ENCODE results near the gene TGFB1. TPM values are rescaled to one million over a fixed set of nuclear protein-coding genes. Genes with fewer than 3 reads are reported as not detected.

Gene TGFB1
- total and polyA plus RNA-seq, 7 donors: 2.8 to 10.8 (median 9.5) TPM

DNA sequence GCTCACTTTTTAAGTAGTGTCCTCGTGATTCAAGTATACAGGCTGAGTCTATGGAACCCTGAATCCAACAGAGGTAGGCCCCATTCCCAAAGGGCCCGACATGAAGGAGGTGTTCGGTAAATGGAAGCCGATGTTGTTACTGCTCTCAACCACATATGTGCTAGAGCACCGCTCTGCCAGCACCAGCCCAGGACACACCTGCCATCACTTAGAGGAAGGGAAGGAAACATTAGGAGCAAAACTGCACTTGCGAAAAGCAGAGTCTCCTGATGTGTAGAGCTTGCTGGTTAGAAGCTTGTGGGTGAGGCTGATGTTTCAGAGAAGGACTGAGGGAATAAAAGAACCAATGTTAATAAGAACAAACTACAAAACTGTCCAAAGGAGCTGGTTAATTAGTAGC lies 53.2 kb downstream of the TGFB1 start:
- Histone ChIP-seq H3K27ac (peak overlapping the region; percentile 82), H3K4me3 (no peak overlapping the region), H3K4me1 (peaks cover 32% of the 10 kb centered on the region), H3K27me3 (ENCODE audit: insufficient read depth in 3 of 3, low read length in 2 of 3) (no peaks in the 10 kb centered on the region), H3K9me3 (no peaks in the 10 kb centered on the region), H3K36me3 (ENCODE audit: insufficient read depth in 1 of 2, low read depth in 1 of 2) (peaks cover 7 to 71% of the 10 kb centered on the region in 2 donors)
- ATAC-seq (no peak), DNase-seq (no peak)
- intact Hi-C loops (cut with DNase I): no loop called here
- TF ChIP-seq, protein P1, sequence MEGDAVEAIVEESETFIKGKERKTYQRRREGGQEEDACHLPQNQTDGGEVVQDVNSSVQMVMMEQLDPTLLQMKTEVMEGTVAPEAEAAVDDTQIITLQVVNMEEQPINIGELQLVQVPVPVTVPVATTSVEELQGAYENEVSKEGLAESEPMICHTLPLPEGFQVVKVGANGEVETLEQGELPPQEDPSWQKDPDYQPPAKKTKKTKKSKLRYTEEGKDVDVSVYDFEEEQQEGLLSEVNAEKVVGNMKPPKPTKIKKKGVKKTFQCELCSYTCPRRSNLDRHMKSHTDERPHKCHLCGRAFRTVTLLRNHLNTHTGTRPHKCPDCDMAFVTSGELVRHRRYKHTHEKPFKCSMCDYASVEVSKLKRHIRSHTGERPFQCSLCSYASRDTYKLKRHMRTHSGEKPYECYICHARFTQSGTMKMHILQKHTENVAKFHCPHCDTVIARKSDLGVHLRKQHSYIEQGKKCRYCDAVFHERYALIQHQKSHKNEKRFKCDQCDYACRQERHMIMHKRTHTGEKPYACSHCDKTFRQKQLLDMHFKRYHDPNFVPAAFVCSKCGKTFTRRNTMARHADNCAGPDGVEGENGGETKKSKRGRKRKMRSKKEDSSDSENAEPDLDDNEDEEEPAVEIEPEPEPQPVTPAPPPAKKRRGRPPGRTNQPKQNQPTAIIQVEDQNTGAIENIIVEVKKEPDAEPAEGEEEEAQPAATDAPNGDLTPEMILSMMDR (IDR thresholded peaks at IDR 0.05): no peak
- 53 to 67% (median 67%) methylated on average over 6 of the region's 6 CpGs for WGBS, 3 donors

DNA sequence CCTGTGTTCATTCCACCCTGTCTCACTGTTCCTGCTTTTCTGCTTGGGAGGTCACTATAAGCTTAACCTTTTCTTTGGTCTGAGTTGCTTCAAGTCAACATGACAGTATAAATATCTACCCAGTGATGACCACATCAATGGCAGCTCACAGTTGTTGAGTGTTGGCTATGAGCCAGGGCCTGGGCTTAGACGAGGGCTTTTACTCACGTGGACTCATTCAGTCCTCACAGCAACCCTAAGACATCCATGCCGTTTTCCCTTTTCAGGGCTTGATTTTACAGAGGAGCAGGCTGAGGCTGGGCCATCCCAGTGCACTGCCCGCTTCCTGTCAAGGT lies 54.0 kb downstream of the TGFB1 start:
- ATAC-seq (peak; percentile 78 to 87 (median 86)), DNase-seq (peak; percentile 80 to 89)
- intact Hi-C loops (cut with DNase I): no loop called here
- TF ChIP-seq, protein P1 (IDR thresholded peaks at IDR 0.05): no peak
- Histone ChIP-seq H3K27me3 (ENCODE audit: insufficient read depth in 3 of 3, low read length in 2 of 3) (no peaks in the 10 kb centered on the region), H3K9me3 (no peaks in the 10 kb centered on the region), H3K4me3 (no peak overlapping the region), H3K27ac (peak overlapping the region; percentile 82), H3K36me3 (ENCODE audit: insufficient read depth in 1 of 2, low read depth in 1 of 2) (peaks cover 11 to 71% of the 10 kb centered on the region in 2 donors), H3K4me1 (peaks cover 32% of the 10 kb centered on the region)
- WGBS, 3 donors: 24 to 26% (median 25%) methylated on average over 4 of the region's 4 CpGs

DNA sequence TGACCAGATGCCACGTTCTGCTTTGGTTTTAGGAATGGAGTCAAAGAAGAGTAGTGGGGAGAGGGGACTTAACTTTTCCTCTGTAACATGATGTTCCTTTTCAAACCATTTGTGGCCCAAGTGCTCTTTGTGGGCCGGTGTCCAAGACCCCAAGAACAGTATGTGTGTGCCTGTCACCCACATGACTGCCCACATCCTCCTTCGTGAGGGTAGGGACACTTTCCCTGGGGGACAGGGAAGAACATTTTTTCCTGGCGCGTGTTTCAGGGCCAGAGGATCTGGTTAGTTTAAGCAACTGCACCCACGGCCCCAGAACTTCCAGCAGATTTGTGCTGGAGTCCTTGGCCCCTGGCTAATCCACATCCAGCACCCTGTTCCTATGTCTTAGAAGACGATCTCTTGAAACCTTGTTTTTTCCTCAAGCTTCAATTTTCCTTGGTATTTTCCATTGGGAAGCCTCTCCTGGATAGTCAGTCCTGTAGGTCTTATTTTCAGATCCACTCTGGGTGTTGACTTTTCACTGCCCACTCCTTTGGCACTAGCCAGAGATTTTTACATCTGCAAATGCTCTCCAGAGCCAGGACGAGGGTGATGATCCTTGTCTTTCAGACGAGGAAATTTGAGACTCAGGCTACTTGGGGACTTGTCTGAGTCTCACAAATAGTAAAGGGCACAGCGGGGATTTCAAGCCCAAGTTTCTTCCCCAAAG lies 54.5 kb downstream of the TGFB1 start:
- intact Hi-C loops (cut with DNase I): no loop called here
- DNase-seq (peak in 1 of 2 donors; percentile 49), ATAC-seq (peak; percentile 11 to 52 (median 36))
- TF ChIP-seq, protein P1 (IDR thresholded peaks at IDR 0.05): no peak
- no peaks in the 10 kb centered on the region for H3K9me3 ChIP-seq
- H3K4me3 ChIP-seq: no peak overlapping the region
- H3K4me1 ChIP-seq: peaks cover 32% of the 10 kb centered on the region
- peak overlapping the region; percentile 82 for H3K27ac ChIP-seq
- peaks cover 13 to 71% of the 10 kb centered on the region in 2 donors for H3K36me3 ChIP-seq (ENCODE audit: insufficient read depth in 1 of 2, low read depth in 1 of 2)
- 19 to 26% (median 26%) methylated on average over 10 of the region's 10 CpGs for WGBS, 3 donors
- H3K27me3 ChIP-seq (ENCODE audit: insufficient read depth in 3 of 3, low read length in 2 of 3): no peaks in the 10 kb centered on the region

DNA sequence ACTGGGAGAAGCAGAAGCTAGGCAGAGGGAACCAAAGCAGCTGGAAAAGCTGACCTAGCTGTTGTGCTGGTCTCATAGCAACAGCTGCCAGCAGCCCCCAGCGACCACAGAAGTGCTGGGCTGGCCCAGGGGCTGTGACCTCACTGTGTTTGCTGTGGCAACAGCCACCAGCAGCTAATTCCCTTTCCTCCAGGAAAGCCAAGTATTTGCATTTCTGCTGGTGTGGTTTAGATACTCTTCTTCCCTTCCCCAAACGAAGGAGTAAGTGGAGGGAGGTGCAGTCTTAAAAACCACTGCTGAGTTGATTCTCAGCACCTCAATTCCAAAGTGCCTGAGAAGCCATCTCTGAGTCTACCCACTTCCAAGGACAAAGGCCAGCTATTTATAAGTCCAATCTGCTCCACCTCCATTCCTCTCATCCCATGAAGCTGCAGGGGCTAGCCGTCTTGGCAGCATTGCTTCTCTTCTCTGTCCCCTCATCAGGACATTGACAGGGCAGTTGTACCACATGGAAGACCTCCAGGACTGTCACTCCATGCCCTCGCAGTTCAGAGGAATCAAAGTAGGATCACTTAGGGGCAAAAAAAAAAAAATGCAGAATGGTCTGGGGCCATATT lies 55.3 kb downstream of the TGFB1 start:
- Histone ChIP-seq H3K9me3 (no peaks in the 10 kb centered on the region), H3K27ac (peak overlapping the region; percentile 82), H3K4me3 (no peak overlapping the region), H3K4me1 (peaks cover 32% of the 10 kb centered on the region), H3K36me3 (ENCODE audit: insufficient read depth in 1 of 2, low read depth in 1 of 2) (peaks cover 15 to 71% of the 10 kb centered on the region in 2 donors), H3K27me3 (ENCODE audit: insufficient read depth in 3 of 3, low read length in 2 of 3) (no peaks in the 10 kb centered on the region)
- TF ChIP-seq, protein P1 (IDR thresholded peaks at IDR 0.05): no peak
- intact Hi-C loops (cut with DNase I): no loop called here
- DNase-seq (peak; percentile 75 to 88), ATAC-seq (peak; percentile 23 to 38 (median 30))
- WGBS, 3 donors: 7 to 8% (median 8%) methylated on average over 4 of the region's 4 CpGs

Data from psoas muscle (tissue), 8 donors.